ENCODE results near the gene LGI4. TPM values are rescaled to one million over a fixed set of nuclear protein-coding genes. Genes with fewer than 3 reads are reported as not detected.

The LGI4 gene
- total RNA-seq, 2 donors from 2014 or later, result 1.6 to 3.9 TPM

- Histone ChIP-seq H3K4me3 (no peak overlapping the region), H3K36me3 (replicated peaks in 1 of 2; ENCODE audit: insufficient read depth in 1 of 2, low read depth in 2 of 2) (no peaks in the 10 kb centered on the region), H3K4me1 (peaks cover 12% of the 10 kb centered on the region), H3K9me3 (no peaks in the 10 kb centered on the region), H3K27me3 (no peaks in the 10 kb centered on the region), H3K27ac (peak overlapping the region in 2 of 4 donors; percentile 63)
- TF ChIP-seq POLR2A (IDR thresholded peaks at IDR 0.05) (no peak), CTCF (IDR thresholded peaks at IDR 0.05) (no peak)
- WGBS, 2 donors, result 85 to 86% methylated on average over 10 to 20 of the region's 21 CpGs
- DNase-seq (no peak), ATAC-seq (no peak)
- intact Hi-C loops (cut with DNase I), result no loop called here
These were observed 35.5 kb downstream of the LGI4 start for GRCh38 chr19:35099155-35099896.

GRCh38 chr19:35098413-35099049 lies 36.3 kb downstream of the LGI4 start:
- H3K4me1 ChIP-seq, result peaks cover 12% of the 10 kb centered on the region
- TF ChIP-seq CTCF (IDR thresholded peaks at IDR 0.05) (peak in 1 of 7 experiments; percentile 4), POLR2A (IDR thresholded peaks at IDR 0.05) (peak in 1 of 3 donors; percentile 16)
- no peaks in the 10 kb centered on the region for H3K27me3 ChIP-seq
- H3K4me3 ChIP-seq, result no peak overlapping the region
- intact Hi-C loops (cut with DNase I), result no loop called here
- DNase-seq (peak; percentile 88 to 95 (median 92)), ATAC-seq (peak; percentile 91)
- H3K36me3 ChIP-seq (replicated peaks in 1 of 2; ENCODE audit: insufficient read depth in 1 of 2, low read depth in 2 of 2), result no peaks in the 10 kb centered on the region
- peak overlapping the region; percentile 34 to 65 (median 63) for H3K27ac ChIP-seq
- WGBS, 2 donors, result 42 to 47% methylated on average over 11 to 29 of the region's 29 CpGs
- no peaks in the 10 kb centered on the region for H3K9me3 ChIP-seq

DNA sequence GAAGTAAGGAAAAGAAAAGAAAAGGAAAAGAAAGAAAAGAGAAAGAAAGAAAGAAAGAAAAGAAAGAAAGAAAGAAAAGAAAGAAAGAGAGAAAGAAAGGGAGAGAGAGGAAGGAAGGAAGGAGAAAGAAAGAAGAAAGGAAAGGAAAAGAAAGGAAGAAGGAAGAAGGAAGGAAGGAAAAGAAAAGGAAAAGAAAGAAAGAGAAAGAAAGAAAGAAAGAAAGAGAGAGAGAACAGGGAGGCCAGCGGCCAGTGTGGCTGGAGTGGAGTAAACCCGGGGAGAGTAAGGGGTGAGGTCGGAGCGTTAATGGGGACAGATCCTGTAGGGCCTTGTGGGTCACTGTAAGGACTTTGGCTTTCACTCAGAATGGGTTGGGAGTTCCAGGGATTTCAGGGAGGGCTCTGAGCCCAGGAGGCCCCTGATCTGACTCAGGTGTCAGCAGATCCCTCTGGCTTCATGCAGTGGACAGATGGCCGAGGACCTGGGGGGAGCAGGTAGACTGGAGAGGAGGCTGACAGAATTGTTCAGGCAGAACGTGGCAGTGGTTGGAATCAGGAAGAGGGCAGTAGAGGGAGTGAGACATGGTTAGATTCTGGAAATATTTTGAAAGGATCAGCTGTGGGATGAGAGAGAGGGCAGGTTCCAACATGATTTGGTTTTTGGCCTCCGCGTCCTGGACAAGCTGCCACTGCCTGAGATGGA lies 39.0 kb downstream of the LGI4 start:
- 72 to 74% methylated on average over 8 of the region's 8 CpGs for WGBS, 2 donors
- Histone ChIP-seq H3K27ac (peak overlapping the region in 1 of 4 donors; percentile 30), H3K27me3 (no peaks in the 10 kb centered on the region), H3K36me3 (replicated peaks in 1 of 2; ENCODE audit: insufficient read depth in 1 of 2, low read depth in 2 of 2) (no peaks in the 10 kb centered on the region), H3K4me1 (peaks cover 24% of the 10 kb centered on the region), H3K4me3 (no peak overlapping the region), H3K9me3 (no peaks in the 10 kb centered on the region)
- TF ChIP-seq POLR2A (IDR thresholded peaks at IDR 0.05), result no peak
- TF ChIP-seq CTCF (IDR thresholded peaks at IDR 0.05), result no peak
- intact Hi-C loops (cut with DNase I), result no loop called here
- DNase-seq (peak in 1 of 4 donors; percentile 29), ATAC-seq (no peak)

- Histone ChIP-seq H3K36me3 (replicated peaks in 1 of 2; ENCODE audit: insufficient read depth in 1 of 2, low read depth in 2 of 2) (no peaks in the 10 kb centered on the region), H3K27ac (no peak overlapping the region), H3K9me3 (no peaks in the 10 kb centered on the region), H3K27me3 (no peaks in the 10 kb centered on the region), H3K4me3 (no peak overlapping the region), H3K4me1 (peaks cover 34% of the 10 kb centered on the region)
- ATAC-seq, result no peak
- WGBS, 2 donors, result 87 to 88% methylated on average over 4 of the region's 4 CpGs
- no peak for DNase-seq
- intact Hi-C loops (cut with DNase I), result no loop called here
- TF ChIP-seq CTCF (IDR thresholded peaks at IDR 0.05) (no peak), POLR2A (IDR thresholded peaks at IDR 0.05) (no peak)
These were observed 40.2 kb downstream of the LGI4 start for GRCh38 chr19:35094656-35095055.
